AG09309 (cell line): ENCODE measurements around the gene FCER1G.

Experiments
- DNase-seq: peaks from one replicate; pipeline ENCODE4 v3.0.0-alpha.2; 2010; ENCODE audit warnings: low read depth
- H3K4me3 ChIP-seq: 2 replicates; pipeline ENCODE4 v1.5.1; 2011; ENCODE audit warnings: mild to moderate bottlenecking, low read depth, low read length, moderate library complexity; ENCODE audit not compliant: control insufficient read depth
- CTCF ChIP-seq: IDR thresholded peaks from 2 replicates; pipeline ENCODE4 v1.5.1; 2011; ENCODE audit warnings: mild to moderate bottlenecking, low read depth, low read length, inconsistent platforms; ENCODE audit not compliant: insufficient read depth, control insufficient read depth; ENCODE audit errors: missing control alignments

Gene FCER1G

GRCh38 chr1:161177112-161177935 is 37.8 kb upstream of the FCER1G start, which contains the start of gene B4GALT3:
B4GALT3 (minus strand) TSS chr1:161177507; CDS start chr1:161176060, 1,447 bp downstream.
- TF ChIP-seq CTCF, result no peak
- DNase-seq, result no peak
- H3K4me3 ChIP-seq, result peak within 1 kb of the TSS; percentile 99

GRCh38 chr1:161177936-161178244 is 37.2 kb upstream of the FCER1G start:
- TF ChIP-seq CTCF, result no peak
- H3K4me3 ChIP-seq, result no peak overlapping the region; the same call in 1 of the 2 replicates
- DNase-seq, result no peak

GRCh38 chr1:161179698-161180097 is 35.4 kb upstream of the FCER1G start:
- no peak overlapping the region for H3K4me3 ChIP-seq
- no peak for DNase-seq
- TF ChIP-seq CTCF, result no peak

- DNase-seq, result no peak
- peak; percentile 38 for TF ChIP-seq CTCF
- H3K4me3 ChIP-seq, result no peak overlapping the region
These were observed 34.5 kb upstream of the FCER1G start for GRCh38 chr1:161180639-161181038.

- no peak for TF ChIP-seq CTCF
- no peak overlapping the region for H3K4me3 ChIP-seq
- DNase-seq, result no peak
These were observed 32.9 kb upstream of the FCER1G start for GRCh38 chr1:161182214-161182613.

- no peak for TF ChIP-seq CTCF
- no peak overlapping the region for H3K4me3 ChIP-seq
- no peak for DNase-seq
These were observed 29.8 kb upstream of the FCER1G start for GRCh38 chr1:161185282-161185682.
